ENCODE data around the gene TENM4.

Gene TENM4

DNA sequence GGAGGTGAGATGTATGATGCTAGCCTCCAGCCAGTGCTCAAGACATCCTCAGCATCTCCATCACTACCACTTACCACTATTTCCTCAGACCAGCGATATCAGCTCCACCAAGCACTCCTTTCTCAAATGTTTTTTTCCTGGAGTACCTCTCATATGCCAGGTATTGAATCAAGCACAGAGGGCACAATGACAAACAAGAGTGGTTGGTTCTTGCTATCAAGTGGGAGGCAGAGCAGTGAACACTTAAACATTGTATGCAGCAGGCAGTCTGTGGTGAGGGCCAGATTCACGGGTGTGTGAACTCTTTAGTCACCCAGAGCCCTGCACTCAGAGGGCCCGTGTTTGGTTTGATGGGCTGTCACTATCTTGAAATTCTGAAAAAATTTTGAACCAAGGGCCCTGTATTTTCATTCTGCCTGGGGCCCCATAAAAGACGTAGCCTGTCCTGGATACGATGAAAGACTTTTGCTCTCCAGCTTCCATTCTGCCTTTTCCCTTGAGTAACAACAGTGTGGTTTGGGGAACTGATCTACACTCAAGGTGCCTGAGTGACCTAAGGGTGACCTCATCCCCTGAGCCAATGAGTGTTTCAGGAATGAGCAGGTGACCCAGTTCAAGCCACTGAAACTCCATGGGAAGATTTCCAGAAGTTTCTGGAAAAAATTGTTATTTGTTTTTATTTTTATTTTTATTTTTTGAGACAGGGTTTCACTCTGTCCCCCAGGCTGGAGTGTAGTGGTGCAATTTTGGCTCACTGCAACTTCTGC lies 517.8 kb downstream of the TENM4 start:
- peaks cover 0 to 2% (median 0%) of the 10 kb centered on the region in 5 donors for H3K4me1 ChIP-seq (ENCODE audit: control insufficient read depth in 5 of 5, insufficient read depth in 5 of 5, low read length in 5 of 5)
- H3K36me3 ChIP-seq (ENCODE audit: control insufficient read depth in 5 of 5, insufficient read depth in 5 of 5, low read length in 5 of 5): peaks cover 0 to 2% (median 0%) of the 10 kb centered on the region in 5 donors
- no peaks in the 10 kb centered on the region for H3K9me3 ChIP-seq (ENCODE audit: control insufficient read depth in 5 of 5, low read length in 5 of 5)
- no peak overlapping the region for H3K4me3 ChIP-seq (ENCODE audit: low read depth in 1 of 5, low read length in 5 of 5)
- no peaks in the 10 kb centered on the region for H3K27me3 ChIP-seq (ENCODE audit: control insufficient read depth in 5 of 5, insufficient read depth in 4 of 5, low read length in 5 of 5)
- no peak overlapping the region for H3K27ac ChIP-seq (ENCODE audit: low read depth, low read length)
- H3K9ac ChIP-seq (ENCODE audit: low read length in 5 of 5): no peak overlapping the region

DNA sequence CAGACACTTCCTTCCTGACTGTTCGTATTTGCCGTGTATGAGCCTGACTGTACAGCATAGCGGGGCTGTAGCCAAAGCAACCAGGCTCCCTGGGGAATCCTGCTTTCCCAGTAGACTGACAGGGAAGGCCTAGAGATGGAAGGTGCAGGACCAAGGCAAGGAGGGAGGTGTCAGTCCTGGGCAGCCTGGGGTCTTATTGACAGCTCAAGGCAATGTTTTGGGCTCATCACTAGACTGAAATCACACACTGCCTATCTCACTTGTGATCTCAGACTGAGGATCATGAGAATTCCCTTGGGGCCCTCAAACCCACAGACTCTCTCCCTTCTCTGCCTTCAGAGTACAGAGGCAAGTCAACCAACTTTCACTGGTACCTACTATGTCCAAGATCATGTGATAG lies 519.3 kb downstream of the TENM4 start:
- Histone ChIP-seq H3K4me1 (ENCODE audit: control insufficient read depth in 5 of 5, insufficient read depth in 5 of 5, low read length in 5 of 5) (peaks cover 0 to 2% (median 0%) of the 10 kb centered on the region in 5 donors), H3K9me3 (ENCODE audit: control insufficient read depth in 5 of 5, low read length in 5 of 5) (no peaks in the 10 kb centered on the region), H3K27me3 (ENCODE audit: control insufficient read depth in 5 of 5, insufficient read depth in 4 of 5, low read length in 5 of 5) (no peaks in the 10 kb centered on the region), H3K9ac (ENCODE audit: low read length in 5 of 5) (no peak overlapping the region), H3K4me3 (ENCODE audit: low read depth in 1 of 5, low read length in 5 of 5) (no peak overlapping the region), H3K36me3 (ENCODE audit: control insufficient read depth in 5 of 5, insufficient read depth in 5 of 5, low read length in 5 of 5) (peaks cover 0 to 2% (median 0%) of the 10 kb centered on the region in 5 donors), H3K27ac (ENCODE audit: low read depth, low read length) (no peak overlapping the region)

DNA sequence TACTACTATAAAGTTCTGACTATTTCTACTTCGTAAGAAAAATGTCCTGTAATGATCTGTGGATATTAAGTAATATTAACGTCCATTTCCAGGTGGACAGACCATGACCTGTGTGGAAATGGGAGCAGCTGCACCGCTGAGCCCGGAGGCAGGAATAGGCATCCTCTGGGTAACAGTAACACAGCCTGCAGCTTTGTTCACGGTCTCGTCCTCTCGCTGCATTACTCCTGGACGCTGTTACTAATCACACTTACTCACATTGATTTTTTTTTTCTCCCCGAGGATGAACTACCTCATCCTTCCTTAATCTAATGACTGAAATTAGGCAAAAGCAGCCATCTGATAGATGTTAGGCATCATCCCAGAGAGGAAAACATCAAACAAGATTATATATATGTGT lies 520.5 kb downstream of the TENM4 start:
- no peak overlapping the region for H3K27ac ChIP-seq (ENCODE audit: low read depth, low read length)
- H3K9me3 ChIP-seq (ENCODE audit: control insufficient read depth in 5 of 5, low read length in 5 of 5): no peaks in the 10 kb centered on the region
- H3K4me3 ChIP-seq (ENCODE audit: low read depth in 1 of 5, low read length in 5 of 5): no peak overlapping the region
- H3K27me3 ChIP-seq (ENCODE audit: control insufficient read depth in 5 of 5, insufficient read depth in 4 of 5, low read length in 5 of 5): no peaks in the 10 kb centered on the region
- H3K36me3 ChIP-seq (ENCODE audit: control insufficient read depth in 5 of 5, insufficient read depth in 5 of 5, low read length in 5 of 5): peaks cover 0 to 2% (median 0%) of the 10 kb centered on the region in 5 donors
- H3K4me1 ChIP-seq (ENCODE audit: control insufficient read depth in 5 of 5, insufficient read depth in 5 of 5, low read length in 5 of 5): no peaks in the 10 kb centered on the region
- no peak overlapping the region for H3K9ac ChIP-seq (ENCODE audit: low read length in 5 of 5)

DNA sequence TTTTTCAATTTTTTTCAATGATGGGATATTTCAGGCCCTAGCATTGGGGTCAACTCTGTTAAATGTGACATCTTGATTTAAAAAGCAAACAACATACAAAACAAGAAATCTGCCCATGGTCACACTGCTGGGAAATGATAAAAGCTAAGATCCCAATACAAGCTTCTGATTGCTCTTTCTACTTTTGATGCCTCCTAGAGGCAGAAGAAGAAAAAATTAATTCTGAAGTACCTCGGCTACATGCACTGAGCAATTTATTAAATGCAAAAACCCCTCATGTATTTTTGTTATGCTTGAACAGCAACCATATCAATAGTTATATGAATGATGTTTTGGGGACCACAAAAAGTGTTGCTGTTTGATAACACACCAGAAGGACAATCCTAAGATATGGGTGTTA lies 524.1 kb downstream of the TENM4 start:
- no peaks in the 10 kb centered on the region for H3K4me1 ChIP-seq (ENCODE audit: control insufficient read depth in 5 of 5, insufficient read depth in 5 of 5, low read length in 5 of 5)
- no peaks in the 10 kb centered on the region for H3K9me3 ChIP-seq (ENCODE audit: control insufficient read depth in 5 of 5, low read length in 5 of 5)
- H3K27me3 ChIP-seq (ENCODE audit: control insufficient read depth in 5 of 5, insufficient read depth in 4 of 5, low read length in 5 of 5): no peaks in the 10 kb centered on the region
- no peak overlapping the region for H3K9ac ChIP-seq (ENCODE audit: low read length in 5 of 5)
- no peak overlapping the region for H3K4me3 ChIP-seq (ENCODE audit: low read depth in 1 of 5, low read length in 5 of 5)
- no peak overlapping the region for H3K27ac ChIP-seq (ENCODE audit: low read depth, low read length)
- H3K36me3 ChIP-seq (ENCODE audit: control insufficient read depth in 5 of 5, insufficient read depth in 5 of 5, low read length in 5 of 5): no peaks in the 10 kb centered on the region

DNA sequence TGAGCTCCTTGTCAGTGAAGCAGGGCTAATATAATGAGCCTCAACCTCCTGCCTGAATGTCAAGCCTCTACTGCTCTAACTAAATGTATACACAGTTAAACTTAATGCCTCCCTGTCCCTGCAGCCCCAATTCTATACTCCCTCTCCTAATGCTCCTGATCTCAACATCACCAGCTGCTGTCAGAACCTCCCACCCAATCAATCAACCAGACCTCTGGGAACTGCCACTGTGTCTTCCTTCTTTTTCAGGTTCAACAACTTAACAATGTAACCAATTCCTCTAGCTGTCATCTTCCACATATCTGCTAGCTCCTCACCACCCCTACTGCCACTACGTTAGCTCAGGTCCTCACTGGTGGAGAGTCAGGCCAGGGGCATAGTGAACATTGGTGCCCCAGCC lies 526.3 kb downstream of the TENM4 start:
- no peaks in the 10 kb centered on the region for H3K36me3 ChIP-seq (ENCODE audit: control insufficient read depth in 5 of 5, insufficient read depth in 5 of 5, low read length in 5 of 5)
- no peak overlapping the region for H3K4me3 ChIP-seq (ENCODE audit: low read depth in 1 of 5, low read length in 5 of 5)
- H3K9ac ChIP-seq (ENCODE audit: low read length in 5 of 5): no peak overlapping the region
- H3K27me3 ChIP-seq (ENCODE audit: control insufficient read depth in 5 of 5, insufficient read depth in 4 of 5, low read length in 5 of 5): no peaks in the 10 kb centered on the region
- no peak overlapping the region for H3K27ac ChIP-seq (ENCODE audit: low read depth, low read length)
- H3K9me3 ChIP-seq (ENCODE audit: control insufficient read depth in 5 of 5, low read length in 5 of 5): no peaks in the 10 kb centered on the region
- H3K4me1 ChIP-seq (ENCODE audit: control insufficient read depth in 5 of 5, insufficient read depth in 5 of 5, low read length in 5 of 5): no peaks in the 10 kb centered on the region

DNA sequence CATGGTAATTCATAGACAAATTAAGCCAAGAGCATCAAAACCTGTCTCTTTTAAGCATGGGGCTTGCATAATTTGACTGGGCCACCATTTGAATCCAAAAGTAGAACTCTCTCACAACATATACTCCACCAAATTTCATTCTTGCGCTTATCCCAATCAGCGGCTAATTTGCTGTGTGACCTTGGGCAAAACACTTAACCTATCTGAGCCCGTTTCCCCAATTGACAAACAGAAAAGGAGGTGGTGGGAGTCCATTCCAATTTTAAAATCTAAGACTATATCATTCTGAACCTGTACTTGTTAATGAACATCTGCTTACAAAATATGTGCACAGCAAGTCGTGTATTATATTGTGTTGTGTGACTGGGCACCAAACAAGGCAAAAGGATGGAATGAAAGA lies 528.1 kb downstream of the TENM4 start:
- H3K27ac ChIP-seq (ENCODE audit: low read depth, low read length): no peak overlapping the region
- no peaks in the 10 kb centered on the region for H3K9me3 ChIP-seq (ENCODE audit: control insufficient read depth in 5 of 5, low read length in 5 of 5)
- no peaks in the 10 kb centered on the region for H3K4me1 ChIP-seq (ENCODE audit: control insufficient read depth in 5 of 5, insufficient read depth in 5 of 5, low read length in 5 of 5)

DNA sequence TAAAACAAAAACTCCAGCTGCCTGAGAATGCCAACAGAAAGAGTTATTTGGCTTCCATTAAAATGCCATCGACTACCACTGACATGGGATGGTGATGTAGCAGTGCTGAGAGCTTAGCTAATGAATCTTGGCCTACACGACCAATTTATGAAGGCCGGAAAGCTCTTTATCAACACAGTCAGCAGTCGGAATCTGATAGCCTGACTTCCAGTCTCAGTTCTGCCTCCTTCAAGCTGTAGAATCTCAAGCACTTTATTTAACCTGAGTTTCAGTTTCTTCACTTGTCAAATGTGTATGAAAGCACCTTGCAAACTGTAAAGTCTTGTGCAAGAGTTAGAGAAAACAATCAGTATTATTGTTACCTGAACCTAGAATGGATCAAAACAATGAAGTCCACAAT lies 530.5 kb downstream of the TENM4 start:
- Histone ChIP-seq H3K9ac (ENCODE audit: low read length in 5 of 5) (no peak overlapping the region), H3K27me3 (ENCODE audit: control insufficient read depth in 5 of 5, insufficient read depth in 4 of 5, low read length in 5 of 5) (no peaks in the 10 kb centered on the region), H3K36me3 (ENCODE audit: control insufficient read depth in 5 of 5, insufficient read depth in 5 of 5, low read length in 5 of 5) (no peaks in the 10 kb centered on the region), H3K4me1 (ENCODE audit: control insufficient read depth in 5 of 5, insufficient read depth in 5 of 5, low read length in 5 of 5) (no peaks in the 10 kb centered on the region), H3K9me3 (ENCODE audit: control insufficient read depth in 5 of 5, low read length in 5 of 5) (no peaks in the 10 kb centered on the region), H3K27ac (ENCODE audit: low read depth, low read length) (no peak overlapping the region), H3K4me3 (ENCODE audit: low read depth in 1 of 5, low read length in 5 of 5) (no peak overlapping the region)

More for the DNA sequence above, 528.1 kb downstream of the TENM4 start:
- Histone ChIP-seq H3K9ac (ENCODE audit: low read length in 5 of 5) (no peak overlapping the region), H3K27me3 (ENCODE audit: control insufficient read depth in 5 of 5, insufficient read depth in 4 of 5, low read length in 5 of 5) (no peaks in the 10 kb centered on the region), H3K36me3 (ENCODE audit: control insufficient read depth in 5 of 5, insufficient read depth in 5 of 5, low read length in 5 of 5) (no peaks in the 10 kb centered on the region), H3K4me3 (ENCODE audit: low read depth in 1 of 5, low read length in 5 of 5) (no peak overlapping the region)

DNA sequence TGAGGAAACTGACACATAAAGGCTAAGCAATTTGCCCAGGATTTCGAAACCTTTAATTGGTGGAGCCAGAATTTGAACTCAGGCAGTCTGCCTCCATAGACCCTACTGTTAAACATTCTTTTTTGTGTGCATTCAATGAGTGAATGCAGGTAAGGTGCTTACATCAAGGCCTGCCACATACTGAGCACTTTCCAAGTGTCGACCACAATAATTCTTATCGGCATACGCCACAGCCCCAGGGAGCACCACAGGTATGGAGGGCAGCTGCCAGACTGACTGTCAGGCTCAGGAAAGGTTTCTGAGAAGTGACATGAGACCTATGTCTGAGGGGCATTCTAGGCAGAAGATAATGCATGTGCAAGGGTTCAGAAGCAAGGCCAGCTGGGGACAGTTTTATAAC lies 531.4 kb downstream of the TENM4 start:
- no peak overlapping the region for H3K4me3 ChIP-seq (ENCODE audit: low read depth in 1 of 5, low read length in 5 of 5)
- H3K27ac ChIP-seq (ENCODE audit: low read depth, low read length): no peak overlapping the region
- no peaks in the 10 kb centered on the region for H3K9me3 ChIP-seq (ENCODE audit: control insufficient read depth in 5 of 5, low read length in 5 of 5)
- no peaks in the 10 kb centered on the region for H3K27me3 ChIP-seq (ENCODE audit: control insufficient read depth in 5 of 5, insufficient read depth in 4 of 5, low read length in 5 of 5)
- no peaks in the 10 kb centered on the region for H3K36me3 ChIP-seq (ENCODE audit: control insufficient read depth in 5 of 5, insufficient read depth in 5 of 5, low read length in 5 of 5)
- no peaks in the 10 kb centered on the region for H3K4me1 ChIP-seq (ENCODE audit: control insufficient read depth in 5 of 5, insufficient read depth in 5 of 5, low read length in 5 of 5)
- H3K9ac ChIP-seq (ENCODE audit: low read length in 5 of 5): no peak overlapping the region

DNA sequence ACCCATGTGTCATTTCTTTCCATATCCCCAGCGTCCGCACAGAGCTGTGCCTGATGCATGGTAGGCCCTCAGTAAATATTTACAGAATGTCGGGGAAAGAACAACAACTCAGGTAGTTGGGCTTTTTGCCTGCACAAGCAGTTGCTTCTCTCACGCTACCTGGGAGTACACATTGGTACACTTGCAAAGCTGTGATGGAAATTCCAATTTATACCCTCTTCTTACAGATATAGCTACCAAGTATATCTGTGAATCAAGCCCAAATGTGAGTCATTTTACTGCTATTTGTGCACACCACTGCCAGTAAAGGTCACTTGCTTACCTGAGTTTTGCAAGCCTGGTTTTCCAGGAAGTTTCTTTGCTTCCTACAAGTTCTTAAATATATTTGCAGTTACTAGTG lies 533.2 kb downstream of the TENM4 start:
- Histone ChIP-seq H3K4me3 (ENCODE audit: low read depth in 1 of 5, low read length in 5 of 5) (no peak overlapping the region), H3K27ac (ENCODE audit: low read depth, low read length) (no peak overlapping the region)

DNA sequence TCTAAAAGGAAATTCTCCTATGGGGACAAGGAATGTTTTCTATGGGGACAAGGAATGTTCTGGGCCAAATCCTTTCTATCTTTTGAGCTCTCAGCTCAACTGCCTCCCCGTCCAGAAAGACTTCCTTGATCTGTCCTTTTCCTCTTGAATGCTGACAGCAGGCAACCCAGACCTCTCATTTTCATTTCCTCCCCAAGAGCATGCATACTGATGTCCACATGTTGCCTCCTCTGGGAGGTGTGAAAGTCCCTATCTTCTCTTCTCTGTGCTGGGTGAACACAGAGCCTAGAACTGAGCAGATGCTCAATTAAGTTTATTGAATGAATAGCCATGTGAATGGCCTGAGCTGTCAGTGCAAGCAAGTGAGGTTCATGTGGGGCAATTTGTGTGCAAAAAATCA lies 534.3 kb downstream of the TENM4 start:
- Histone ChIP-seq H3K4me1 (ENCODE audit: control insufficient read depth in 5 of 5, insufficient read depth in 5 of 5, low read length in 5 of 5) (no peaks in the 10 kb centered on the region), H3K9me3 (ENCODE audit: control insufficient read depth in 5 of 5, low read length in 5 of 5) (no peaks in the 10 kb centered on the region), H3K27ac (ENCODE audit: low read depth, low read length) (no peak overlapping the region), H3K27me3 (ENCODE audit: control insufficient read depth in 5 of 5, insufficient read depth in 4 of 5, low read length in 5 of 5) (no peaks in the 10 kb centered on the region), H3K9ac (ENCODE audit: low read length in 5 of 5) (no peak overlapping the region), H3K36me3 (ENCODE audit: control insufficient read depth in 5 of 5, insufficient read depth in 5 of 5, low read length in 5 of 5) (no peaks in the 10 kb centered on the region), H3K4me3 (ENCODE audit: low read depth in 1 of 5, low read length in 5 of 5) (no peak overlapping the region)

More for the DNA sequence above, 533.2 kb downstream of the TENM4 start:
- Histone ChIP-seq H3K27me3 (ENCODE audit: control insufficient read depth in 5 of 5, insufficient read depth in 4 of 5, low read length in 5 of 5) (no peaks in the 10 kb centered on the region), H3K36me3 (ENCODE audit: control insufficient read depth in 5 of 5, insufficient read depth in 5 of 5, low read length in 5 of 5) (no peaks in the 10 kb centered on the region), H3K9ac (ENCODE audit: low read length in 5 of 5) (no peak overlapping the region), H3K4me1 (ENCODE audit: control insufficient read depth in 5 of 5, insufficient read depth in 5 of 5, low read length in 5 of 5) (no peaks in the 10 kb centered on the region), H3K9me3 (ENCODE audit: control insufficient read depth in 5 of 5, low read length in 5 of 5) (no peaks in the 10 kb centered on the region)

Measured in subcutaneous abdominal adipose tissue (tissue), 5 donors.